Superior temporal gyrus (tissue), 1 donor: Measurements from ENCODE around the gene NR5A2.

Experiments
- DNase-seq: peaks from one replicate; pipeline ENCODE4 v3.0.0-alpha.2; 2016; ENCODE audit errors: extremely low spot score

Gene NR5A2

DNA sequence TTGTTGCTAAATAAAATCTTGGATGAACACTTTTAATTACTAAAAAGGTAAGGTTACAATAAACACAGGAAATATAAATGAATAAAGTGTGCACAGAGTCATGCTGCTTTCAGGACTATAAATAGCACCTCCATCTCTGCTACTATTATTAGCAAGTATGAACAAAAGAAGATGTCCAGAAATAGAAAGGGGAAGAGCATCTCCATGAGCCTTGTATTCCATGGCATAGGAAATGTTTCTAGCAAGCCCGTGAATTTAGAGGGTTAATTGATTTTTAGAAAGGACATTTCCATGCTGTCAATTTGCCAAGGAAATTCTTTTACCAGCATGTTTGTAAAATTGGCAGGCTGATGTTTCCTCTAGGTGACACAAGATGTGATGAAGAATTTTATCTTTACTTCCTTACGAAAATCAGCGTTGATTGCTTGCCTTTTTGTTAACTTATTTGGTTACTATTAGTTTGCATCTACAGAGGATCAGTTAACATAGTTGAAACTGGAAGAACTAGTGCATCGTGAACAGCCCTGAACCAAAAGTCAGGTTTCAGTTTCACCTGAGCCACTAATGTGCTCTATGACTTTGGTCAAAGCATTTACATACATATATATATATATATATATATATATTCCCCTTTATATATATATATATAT is 45.3 kb downstream of the NR5A2 start:
- no peak for DNase-seq

DNA sequence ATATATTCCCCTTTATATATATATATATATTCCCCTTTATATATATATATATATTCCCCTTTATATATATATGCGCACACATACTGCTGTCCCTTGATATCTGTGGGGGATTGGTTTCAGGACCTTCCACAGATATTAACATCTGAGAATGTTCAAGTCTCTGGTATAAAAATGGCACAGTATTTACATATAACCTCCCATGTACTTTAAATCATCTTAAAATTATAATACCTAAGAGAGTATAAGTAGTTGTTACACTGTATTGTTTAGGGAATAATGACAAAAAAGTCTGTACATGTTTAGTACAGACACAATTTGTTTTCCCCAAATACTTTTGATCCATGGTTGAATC is 45.8 kb downstream of the NR5A2 start:
- no peak for DNase-seq

DNA sequence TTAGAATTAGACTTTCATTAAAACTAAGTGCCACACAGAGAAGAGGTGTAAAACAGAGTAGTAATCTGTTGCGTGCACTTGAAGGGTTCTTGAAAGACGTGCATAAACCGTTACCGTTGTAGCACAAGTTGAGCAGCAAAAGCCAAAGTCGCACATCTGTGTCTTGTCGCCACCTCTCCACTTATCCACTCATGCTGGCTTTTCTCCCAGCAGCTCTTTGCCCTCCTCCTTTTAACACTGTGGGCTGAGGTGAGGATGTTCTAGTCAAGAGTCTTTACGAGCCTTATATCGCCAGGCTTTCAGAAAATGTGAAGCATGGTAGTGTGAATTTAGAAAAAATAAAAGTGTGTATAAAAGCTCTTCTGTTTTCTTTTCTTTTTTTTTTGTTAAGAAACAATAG is 48.0 kb downstream of the NR5A2 start:
- no peak for DNase-seq

DNA sequence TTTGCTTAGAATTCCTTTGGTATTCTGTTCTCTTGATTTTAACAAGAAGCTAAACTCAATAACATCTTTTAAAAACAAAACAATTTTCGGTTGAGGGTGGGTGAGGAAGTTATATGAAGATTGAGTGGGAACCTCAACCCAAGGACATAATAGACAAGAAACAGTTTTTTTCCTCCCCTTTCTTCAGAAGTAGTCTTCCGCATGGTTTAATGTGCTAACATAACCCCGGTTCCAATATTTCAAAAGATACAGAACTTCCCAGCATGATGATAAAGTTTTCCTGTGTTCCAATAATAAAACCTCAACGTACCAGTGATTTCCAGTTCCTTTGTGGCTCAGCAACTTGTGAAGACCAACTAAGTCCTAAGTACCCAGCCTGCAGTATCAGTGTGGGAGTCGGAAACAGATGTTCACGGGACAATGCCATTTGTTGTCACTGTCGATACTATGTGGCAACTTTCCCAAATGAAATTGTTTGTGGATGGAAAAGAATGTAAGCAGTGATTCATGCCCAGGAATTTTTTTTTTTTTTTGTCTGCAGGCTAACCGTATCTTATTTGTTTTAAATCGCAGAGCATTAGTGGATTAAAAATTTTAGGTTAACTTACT is 48.5 kb downstream of the NR5A2 start:
- no peak for DNase-seq

DNA sequence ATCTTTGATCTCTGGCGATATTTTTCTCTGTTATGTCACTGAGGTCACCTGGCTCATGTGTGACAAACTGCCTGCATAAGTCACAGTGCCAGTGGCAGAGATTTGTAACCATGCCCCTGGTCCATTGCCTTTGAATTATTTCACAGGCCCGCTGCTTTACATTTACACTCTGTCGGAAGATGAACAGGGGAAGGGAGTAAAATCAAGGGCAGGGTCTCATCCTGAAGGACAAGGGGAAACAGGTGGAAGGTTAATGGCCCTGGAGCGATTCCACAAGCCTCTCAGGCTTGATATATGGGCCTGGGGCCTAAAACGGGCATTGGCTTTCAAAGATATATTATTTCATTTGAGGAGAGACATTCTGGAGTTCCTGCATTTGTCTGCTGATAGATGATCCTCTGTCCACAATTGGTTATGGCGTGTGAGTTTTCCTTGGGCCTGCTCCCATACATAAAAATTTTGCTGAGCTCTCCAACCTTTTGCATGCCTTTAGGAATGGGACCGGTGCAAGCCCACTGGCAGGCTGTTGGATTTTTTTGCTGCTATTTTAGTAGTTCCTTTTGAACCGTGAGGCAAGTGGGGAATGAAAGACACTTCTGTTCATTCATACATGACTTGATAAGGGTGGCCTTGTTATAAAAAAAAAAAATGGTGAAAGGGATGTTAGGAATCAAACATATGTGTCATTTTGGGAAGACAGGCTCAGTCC is 51.9 kb downstream of the NR5A2 start:
- DNase-seq: no peak

DNA sequence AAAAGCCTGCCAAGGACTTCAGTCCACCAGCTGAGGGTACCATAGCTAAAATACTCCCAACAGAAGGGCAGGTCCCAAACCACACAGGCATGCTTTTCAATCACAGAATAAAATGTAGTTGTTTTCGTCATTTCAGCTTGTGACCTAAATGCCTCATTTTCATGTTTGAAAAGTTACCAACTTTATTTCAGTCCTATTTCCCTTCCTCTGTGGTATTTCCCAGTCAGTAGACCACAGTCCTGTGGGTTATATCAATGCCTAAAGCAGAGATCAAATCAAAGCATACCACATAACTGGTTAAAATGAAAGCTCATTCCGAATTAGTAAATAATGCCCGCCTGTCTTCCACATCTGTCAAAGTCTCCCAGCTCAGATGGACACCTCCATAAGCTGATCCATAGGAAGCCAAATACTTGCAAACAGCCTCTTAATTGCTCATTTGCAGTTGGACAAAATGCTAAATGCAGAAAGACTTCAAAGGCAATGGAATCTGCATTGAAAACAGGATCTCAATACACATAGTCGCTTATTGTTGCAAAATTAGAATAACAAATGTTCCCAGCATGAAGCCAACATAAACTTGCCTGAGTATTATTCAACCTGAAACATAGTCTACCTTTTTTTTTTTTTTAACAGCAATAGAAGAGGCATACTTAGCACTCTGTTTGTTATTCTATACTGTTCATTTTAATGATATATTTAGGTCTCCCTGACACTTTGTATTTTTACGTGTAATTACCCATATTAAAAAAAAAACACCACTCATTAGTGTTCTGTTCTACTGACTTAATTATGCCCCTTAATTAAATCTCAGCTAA is 53.9 kb downstream of the NR5A2 start:
- DNase-seq: no peak

DNA sequence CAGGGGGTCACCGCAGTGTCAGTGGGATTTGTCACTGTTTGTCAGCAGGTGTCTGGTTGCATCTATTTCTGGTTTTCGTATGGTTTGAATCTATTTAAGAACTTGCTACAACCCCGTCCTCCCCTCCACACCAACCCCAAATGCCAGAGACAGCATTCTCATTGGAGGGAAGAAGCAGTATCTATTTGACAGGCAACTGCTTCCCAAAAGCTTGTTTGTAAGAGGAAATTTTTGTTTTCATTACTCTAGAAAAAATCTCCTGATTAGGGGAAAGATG is 54.4 kb downstream of the NR5A2 start:
- DNase-seq: no peak

DNA sequence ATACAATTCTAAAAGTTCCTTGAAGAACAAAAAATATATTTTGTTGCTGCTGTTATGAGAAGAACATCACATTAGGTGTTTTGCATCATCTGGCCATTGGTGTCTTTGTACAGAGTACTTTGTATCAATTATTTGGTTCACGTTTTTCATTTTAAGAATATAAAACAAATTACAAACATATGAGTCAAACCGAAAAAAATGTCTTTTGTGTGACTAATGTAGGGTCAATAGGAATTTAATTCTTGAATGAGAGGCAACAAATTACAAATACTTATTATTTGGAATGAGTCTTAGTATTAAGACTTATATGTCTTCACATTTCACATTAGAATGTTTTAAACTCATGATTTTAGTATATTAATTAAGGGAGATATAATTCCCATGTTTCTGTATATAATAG is 54.8 kb downstream of the NR5A2 start:
- no peak for DNase-seq

DNA sequence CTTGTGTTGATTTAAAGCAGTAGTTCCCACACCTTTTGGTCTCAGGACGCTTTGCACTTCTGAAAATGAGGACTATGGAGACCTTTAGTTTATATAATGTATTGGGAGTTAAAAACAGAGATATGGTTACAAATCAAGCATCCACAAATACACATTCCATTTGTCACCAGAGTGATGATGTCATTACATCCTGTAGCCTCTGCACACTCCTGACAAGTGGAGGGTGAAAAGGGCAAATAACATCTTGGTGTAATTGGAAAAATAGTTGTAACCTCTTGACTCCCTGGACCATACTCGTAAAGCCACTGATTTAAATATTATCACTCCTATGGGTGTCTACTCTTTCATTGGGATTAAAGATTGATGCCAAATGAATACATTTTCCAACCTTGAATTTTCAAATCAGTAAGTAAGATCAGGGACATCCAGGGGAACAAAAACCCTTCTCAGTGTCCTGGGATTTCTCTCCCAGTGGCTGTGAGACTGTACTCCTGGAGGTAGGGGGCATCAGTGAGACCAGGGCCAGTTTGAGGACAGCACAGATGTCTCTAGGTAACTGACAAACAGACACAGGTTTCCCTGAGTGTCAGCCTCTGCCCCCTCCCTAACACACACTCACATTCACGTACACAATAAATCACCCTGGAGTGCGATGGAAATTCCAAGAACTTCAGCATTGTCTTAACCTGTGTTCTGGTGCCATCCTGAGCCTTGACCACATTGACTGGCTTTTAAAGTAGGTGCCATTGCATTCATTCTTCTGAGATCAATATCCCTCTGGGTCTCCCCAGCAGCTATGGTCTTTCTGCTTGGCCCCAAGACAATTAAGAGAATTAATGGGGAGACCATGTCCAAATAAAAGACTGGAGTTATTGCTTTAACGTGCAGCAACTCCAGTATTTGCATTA is 63.0 kb downstream of the NR5A2 start:
- no peak for DNase-seq

DNA sequence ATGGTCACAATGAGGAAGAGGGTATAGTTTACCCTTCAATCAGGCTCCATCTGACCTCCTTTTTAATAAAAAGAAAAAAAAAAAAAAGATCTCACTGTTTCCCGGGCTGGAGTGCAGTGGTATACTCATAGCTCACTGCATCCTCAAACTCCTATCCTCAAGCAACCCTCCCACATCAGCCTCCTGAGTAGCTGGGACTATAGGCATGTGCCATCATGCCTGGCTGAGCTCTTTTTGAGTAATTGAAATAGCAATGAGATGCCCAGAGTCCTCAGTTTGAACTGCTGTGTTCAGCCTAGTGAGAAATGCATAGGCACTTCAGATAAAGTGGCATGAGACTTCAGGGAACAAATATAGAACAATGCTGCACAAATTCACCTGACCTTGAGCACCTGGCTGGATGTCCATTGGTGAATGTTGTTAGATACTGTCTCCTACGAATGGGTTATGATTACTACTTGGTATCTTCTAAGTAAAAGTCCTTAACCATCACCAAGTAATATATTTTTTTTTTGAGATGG is 67.6 kb downstream of the NR5A2 start:
- no peak for DNase-seq

DNA sequence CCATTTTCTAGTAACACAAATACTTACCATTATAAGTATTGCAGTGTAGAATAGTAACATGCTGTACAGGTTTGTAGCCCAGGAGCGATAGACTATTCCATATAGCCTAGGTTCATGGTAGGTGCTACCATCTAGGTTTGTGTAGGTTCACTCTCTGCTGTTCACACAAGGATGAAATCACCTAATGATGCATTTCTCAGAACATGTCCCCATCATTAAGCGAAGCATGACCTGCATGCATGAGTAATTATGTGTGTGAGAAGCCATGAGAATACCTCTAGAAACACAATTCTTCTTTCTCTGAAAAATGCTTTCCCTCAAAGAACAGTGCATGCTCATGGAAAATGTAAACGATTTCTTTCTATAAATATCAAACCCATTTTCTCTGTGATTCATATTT is 69.3 kb downstream of the NR5A2 start:
- DNase-seq: no peak

DNA sequence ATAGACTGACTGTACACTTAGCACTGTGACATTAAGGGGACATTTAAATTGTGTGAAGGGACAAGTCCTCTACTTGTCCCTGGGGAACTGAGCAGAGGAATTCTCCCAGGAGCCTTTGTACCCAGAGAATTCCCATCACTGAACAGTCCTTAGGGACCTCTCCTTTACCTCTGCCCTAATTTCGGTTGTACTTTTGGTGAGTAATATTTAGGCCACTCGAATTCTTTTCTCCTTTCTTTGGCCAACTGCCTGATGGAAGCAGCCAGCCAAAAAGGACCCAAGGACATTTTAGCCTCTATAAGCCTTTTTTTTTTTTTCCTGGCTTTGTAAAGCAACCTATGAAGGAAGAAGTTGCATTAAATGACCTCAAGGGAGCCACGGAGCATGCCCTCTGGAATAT is 71.5 kb downstream of the NR5A2 start:
- no peak for DNase-seq

DNA sequence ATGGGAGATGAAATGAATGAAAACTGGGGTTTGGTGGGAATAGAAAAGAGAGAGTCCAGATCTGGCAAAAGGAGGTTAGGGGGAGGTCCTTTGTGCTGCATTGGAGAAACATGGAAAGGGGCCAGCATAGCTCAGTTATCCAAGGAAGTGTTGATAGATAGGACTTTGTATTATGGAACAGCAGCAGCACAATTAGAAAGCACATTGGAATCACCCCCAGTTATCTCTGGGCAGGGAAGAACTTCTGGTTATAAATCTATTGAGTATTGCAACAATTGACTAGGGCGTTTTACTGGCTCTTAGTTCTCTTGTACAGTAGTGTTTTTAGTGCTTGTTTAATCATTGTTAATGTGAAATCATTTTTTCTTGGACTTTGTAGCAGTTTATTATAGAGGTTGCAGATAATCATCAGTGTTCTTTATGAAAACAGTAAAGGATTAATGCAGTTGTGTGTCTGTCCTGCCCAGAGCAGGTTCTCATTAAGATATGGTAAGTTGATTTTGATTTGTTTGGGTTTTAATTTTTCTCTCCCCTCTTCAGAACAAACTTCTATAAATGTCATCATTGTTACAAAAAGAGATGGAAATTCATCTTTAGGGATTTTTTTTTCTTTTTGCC is 76.6 kb downstream of the NR5A2 start:
- DNase-seq: no peak

DNA sequence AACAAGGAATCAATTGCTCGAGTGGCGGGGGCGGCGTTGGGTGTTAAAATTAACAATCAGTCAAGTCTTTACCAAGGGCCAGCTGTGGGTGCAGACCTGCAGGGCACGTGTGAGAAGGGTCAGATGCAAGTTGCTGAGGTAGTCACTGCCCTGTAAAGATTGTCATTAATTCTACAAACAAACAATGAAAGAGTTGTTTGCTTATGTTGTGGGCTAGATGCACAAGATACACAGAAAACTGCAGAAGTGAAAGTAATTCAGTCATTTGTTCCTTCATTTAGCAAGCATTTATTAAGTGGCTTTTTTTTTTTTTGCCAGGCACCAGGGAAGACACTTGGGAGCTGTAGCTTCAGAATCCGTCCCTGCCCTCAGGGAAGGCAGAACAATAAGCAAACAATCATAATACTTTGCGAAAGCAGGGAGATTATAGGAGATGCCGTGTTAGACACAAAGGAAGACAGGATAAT is 79.5 kb downstream of the NR5A2 start:
- no peak for DNase-seq

DNA sequence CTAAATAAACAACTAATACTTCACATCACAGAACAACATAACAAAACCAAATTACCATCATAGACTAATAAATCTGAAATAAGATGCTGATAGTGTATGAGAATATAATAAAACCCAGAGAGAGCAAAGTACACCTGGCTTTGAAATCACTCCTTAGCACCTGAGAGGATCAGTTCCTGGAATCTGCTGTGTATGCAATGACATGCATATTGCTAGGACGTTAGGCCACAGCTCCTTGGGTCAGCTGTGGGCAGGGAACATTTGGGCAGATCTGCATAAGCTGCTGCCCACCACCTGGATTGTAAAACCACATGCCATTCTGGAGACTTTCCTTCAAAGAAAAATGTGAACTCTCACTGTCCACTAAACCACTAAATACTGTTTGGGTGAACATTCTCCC is 81.1 kb downstream of the NR5A2 start:
- DNase-seq: no peak

DNA sequence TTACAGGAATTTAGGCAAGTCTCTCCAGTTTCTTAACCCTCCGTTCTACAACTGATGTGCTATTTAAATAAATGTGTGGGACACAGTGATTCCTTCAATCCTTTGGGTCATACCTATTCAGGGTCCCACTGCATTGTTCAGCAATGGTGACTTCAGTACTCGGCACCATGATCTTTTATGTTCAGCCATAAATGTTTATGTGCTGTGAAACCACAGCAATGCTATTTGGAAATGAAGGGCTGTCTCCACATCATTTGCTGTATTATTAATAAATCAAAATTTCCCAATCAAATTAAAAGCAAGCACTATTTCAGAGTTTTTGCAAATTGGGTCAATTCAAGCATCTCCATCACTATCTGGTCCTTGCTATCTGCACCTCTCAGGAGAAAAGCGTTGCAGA is 84.8 kb downstream of the NR5A2 start:
- DNase-seq: no peak

DNA sequence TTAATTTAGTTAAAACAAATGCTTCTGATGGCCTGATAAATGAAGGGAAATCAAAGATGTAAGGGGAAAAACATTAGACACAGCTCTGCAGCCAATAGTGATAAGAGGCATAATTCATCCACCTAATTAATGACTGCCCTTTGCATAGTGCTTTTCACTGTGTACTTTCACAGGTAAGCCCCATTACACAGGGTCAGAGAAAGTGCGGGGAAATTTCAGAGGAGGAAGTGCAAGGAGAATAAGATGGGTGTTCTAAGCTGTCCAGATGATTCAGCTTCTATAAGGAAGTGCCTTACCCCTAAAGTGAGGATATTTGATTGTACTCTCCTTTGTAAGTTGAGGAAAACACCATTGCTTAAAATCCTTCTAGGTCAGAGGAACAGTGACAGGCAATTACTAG is 88.0 kb downstream of the NR5A2 start:
- no peak for DNase-seq

DNA sequence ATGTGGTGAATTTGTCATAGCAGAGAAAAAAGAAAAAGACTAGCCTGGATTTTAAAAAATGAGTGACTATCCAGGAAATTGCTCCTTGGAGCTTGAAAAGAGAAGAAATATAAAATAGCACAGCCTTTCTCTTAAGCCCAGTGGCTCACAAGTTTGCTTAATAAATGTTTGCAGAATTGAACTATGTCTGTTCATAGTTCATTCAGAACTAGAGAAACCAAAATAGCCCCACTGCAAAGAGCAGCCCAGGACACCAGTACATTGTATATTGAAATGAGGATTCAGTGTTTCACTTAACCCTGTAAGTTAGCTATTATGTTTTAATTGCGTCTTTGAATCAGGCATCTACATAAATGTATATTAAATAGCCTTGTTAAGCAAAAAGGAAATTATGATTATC is 88.8 kb downstream of the NR5A2 start:
- DNase-seq: no peak

DNA sequence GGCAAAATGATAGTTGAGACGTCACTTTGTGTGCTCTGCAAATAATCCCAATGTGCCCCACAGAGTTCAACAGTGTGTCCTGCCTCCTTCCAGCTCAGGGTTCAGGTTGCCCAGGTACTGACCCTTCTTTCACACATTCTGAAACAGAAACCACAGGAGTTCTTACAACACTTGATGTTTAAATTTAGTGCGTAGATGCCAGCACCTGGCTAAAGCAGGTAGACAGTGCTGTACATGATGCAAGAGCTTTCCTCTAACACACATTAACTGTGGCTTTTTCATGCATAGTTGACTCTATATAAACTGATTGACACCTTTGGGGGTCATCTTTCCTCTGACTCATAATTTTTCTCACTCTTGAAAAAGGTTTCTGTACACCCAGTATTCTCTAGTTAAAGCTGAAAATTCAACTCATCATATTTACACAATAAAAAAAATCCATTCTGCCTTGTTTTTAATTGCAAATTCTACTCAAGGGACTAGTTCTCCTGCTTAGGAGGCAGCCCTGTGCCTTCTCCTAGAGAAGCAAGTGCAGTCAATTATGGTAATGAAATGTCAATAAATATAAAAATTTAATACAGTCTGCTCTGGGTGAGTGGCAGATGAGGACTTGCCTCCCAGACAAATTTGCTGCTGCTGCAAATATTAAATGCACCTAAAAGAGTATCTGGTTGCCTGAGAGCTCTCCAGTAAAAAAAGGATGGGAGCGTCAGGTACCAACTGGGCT is 91.4 kb downstream of the NR5A2 start:
- DNase-seq: no peak

DNA sequence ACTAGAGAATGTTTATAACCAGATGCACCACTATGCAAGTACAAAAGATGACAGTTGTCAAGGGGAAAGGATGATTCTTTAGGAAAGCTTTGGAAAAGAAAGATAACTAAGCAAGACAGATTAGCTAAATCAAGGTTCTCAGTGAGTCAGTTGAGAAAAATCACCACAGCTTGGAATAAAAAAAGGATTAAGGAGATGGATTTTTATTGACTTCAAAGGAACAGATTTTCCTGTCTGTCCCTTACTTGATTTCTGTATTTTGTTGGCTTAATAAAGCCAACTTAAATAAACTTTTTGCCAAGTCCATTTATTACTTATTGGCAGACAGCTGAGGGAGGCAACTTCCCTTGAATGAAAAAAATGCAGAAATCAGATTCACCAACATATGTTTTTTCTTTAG is 93.9 kb downstream of the NR5A2 start:
- DNase-seq: no peak
